ENCODE measurements around the gene NR2C2AP.
"Not testable (repeated sequence)": the region's sequence is repeated elsewhere in the genome, so short reads cannot be mapped to it uniquely, and the experiment has no call there.

The NR2C2AP gene

GRCh38 chr19:19203012-19203856, at the start of gene NR2C2AP:
TSS of gene NR2C2AP (minus strand) at chr19:19203414. CDS start at chr19:19203060, 354 bp downstream.
- peak; percentile 82 for DNase-seq (ENCODE audit: low read depth)

GRCh38 chr19:19250196-19250801, 47.1 kb upstream of the NR2C2AP start:
- DNase-seq (ENCODE audit: low read depth): no peak

GRCh38 chr19:19240476-19240875, 37.3 kb upstream of the NR2C2AP start:
- no peak for DNase-seq (ENCODE audit: low read depth)

- no peak for DNase-seq (ENCODE audit: low read depth)
These were observed 36.5 kb upstream of the NR2C2AP start for GRCh38 chr19:19239675-19240074.

GRCh38 chr19:19238126-19238894, 35.1 kb upstream of the NR2C2AP start:
- DNase-seq (ENCODE audit: low read depth): no peak

GRCh38 chr19:19236173-19236572, 33.0 kb upstream of the NR2C2AP start:
- DNase-seq (ENCODE audit: low read depth): no peak

- DNase-seq (ENCODE audit: low read depth): no peak
These were observed 31.1 kb upstream of the NR2C2AP start for GRCh38 chr19:19234220-19234816.

- DNase-seq (ENCODE audit: low read depth): no peak
These were observed 29.1 kb upstream of the NR2C2AP start for GRCh38 chr19:19232261-19232721.

GRCh38 chr19:19230999-19231398, 27.8 kb upstream of the NR2C2AP start:
- no peak for DNase-seq (ENCODE audit: low read depth)

- no peak for DNase-seq (ENCODE audit: low read depth)
These were observed 26.5 kb upstream of the NR2C2AP start for GRCh38 chr19:19229701-19230100.

- DNase-seq (ENCODE audit: low read depth): no peak
These were observed 24.0 kb upstream of the NR2C2AP start for GRCh38 chr19:19227217-19227616.

- DNase-seq (ENCODE audit: low read depth): no peak
These were observed 23.4 kb upstream of the NR2C2AP start for GRCh38 chr19:19226663-19227062.

- DNase-seq (ENCODE audit: low read depth): no peak
These were observed 23.0 kb upstream of the NR2C2AP start for GRCh38 chr19:19226204-19226603.

- DNase-seq (ENCODE audit: low read depth): no peak
These were observed 21.8 kb upstream of the NR2C2AP start for GRCh38 chr19:19224852-19225494.

GRCh38 chr19:19224150-19224851, 21.1 kb upstream of the NR2C2AP start:
- no peak for DNase-seq (ENCODE audit: low read depth)

GRCh38 chr19:19223636-19224035, 20.4 kb upstream of the NR2C2AP start:
- no peak for DNase-seq (ENCODE audit: low read depth)

GRCh38 chr19:19223060-19223459, 19.8 kb upstream of the NR2C2AP start:
- no peak for DNase-seq (ENCODE audit: low read depth)

GRCh38 chr19:19221000-19221399, 17.8 kb upstream of the NR2C2AP start:
- not testable (repeated sequence) for DNase-seq (ENCODE audit: low read depth)

GRCh38 chr19:19218911-19219310, 15.7 kb upstream of the NR2C2AP start:
- no peak for DNase-seq (ENCODE audit: low read depth)

GRCh38 chr19:19217099-19217498, 13.9 kb upstream of the NR2C2AP start:
- no peak for DNase-seq (ENCODE audit: low read depth)

GRCh38 chr19:19215792-19216191, 12.6 kb upstream of the NR2C2AP start:
- no peak for DNase-seq (ENCODE audit: low read depth)

All from stromal cell of bone marrow (primary cell).